ENCODE data around the gene USP12. TPM values are rescaled to one million over a fixed set of nuclear protein-coding genes. Genes with fewer than 3 reads are reported as not detected.

USP12 gene
- total RNA-seq, 4 donors from 2014 or later, result 19.2 to 33.7 (median 25.9) TPM

DNA sequence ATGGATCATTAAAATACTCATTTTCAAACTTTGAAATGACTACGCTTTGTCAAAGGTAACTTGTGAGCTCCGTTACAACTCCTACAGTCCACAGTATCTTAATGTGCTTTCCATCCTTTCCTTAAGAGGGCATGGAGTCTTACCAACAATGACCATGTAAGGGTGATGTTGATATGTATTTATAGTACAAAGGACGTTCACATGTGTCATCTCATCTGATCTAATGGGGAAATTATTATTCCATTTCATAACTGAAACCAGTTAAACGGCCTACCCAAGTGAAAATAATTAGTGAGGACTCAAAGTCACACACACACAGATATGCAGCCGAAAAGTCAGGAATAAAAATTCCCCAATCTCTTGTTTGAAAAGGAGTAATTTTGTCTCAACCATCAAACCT, 9.6 kb downstream of the USP12 start:
- peaks cover 0 to 8% of the 10 kb centered on the region in 2 donors for H3K4me1 ChIP-seq
- no peak overlapping the region for H3K27ac ChIP-seq
- DNase-seq, result no peak
- no peaks in the 10 kb centered on the region for H3K9me3 ChIP-seq
- TF ChIP-seq, protein P1, sequence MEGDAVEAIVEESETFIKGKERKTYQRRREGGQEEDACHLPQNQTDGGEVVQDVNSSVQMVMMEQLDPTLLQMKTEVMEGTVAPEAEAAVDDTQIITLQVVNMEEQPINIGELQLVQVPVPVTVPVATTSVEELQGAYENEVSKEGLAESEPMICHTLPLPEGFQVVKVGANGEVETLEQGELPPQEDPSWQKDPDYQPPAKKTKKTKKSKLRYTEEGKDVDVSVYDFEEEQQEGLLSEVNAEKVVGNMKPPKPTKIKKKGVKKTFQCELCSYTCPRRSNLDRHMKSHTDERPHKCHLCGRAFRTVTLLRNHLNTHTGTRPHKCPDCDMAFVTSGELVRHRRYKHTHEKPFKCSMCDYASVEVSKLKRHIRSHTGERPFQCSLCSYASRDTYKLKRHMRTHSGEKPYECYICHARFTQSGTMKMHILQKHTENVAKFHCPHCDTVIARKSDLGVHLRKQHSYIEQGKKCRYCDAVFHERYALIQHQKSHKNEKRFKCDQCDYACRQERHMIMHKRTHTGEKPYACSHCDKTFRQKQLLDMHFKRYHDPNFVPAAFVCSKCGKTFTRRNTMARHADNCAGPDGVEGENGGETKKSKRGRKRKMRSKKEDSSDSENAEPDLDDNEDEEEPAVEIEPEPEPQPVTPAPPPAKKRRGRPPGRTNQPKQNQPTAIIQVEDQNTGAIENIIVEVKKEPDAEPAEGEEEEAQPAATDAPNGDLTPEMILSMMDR (IDR thresholded peaks at IDR 0.05), result no peak
- no peak for TF ChIP-seq POLR2A (IDR thresholded peaks at IDR 0.05)
- no peak overlapping the region for H3K4me3 ChIP-seq (replicated peaks in 1 of 3)
- WGBS, 2 donors, result 76 to 86% methylated on average over 5 of the region's 5 CpGs
- H3K36me3 ChIP-seq, result no peaks in the 10 kb centered on the region
- no peaks in the 10 kb centered on the region for H3K27me3 ChIP-seq
- intact Hi-C loops (cut with DNase I), result no loop called here

DNA sequence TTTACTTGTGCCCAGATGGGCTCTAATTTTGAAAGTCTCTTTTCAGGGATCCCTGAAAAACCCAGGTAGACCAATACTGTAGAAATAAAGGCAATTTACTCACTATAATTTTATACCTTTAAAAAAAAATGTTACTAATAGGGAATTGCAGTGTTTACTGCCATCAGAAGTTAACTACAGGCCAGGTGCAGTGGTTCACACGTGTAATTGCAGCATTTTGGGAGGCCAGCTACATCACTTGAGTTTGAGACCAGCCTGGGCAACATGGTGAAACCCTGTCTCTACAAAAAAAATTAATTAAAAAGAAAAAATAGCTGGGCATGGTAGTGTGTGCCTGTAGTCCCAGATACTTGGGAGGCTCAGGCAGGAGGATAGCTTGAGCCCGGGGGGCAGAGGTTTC, 10.2 kb downstream of the USP12 start:
- no peak for DNase-seq
- no peak for TF ChIP-seq POLR2A (IDR thresholded peaks at IDR 0.05)
- TF ChIP-seq, protein P1 (IDR thresholded peaks at IDR 0.05), result no peak
- intact Hi-C loops (cut with DNase I), result no loop called here
- Histone ChIP-seq H3K4me3 (replicated peaks in 1 of 3) (no peak overlapping the region), H3K27me3 (no peaks in the 10 kb centered on the region), H3K36me3 (no peaks in the 10 kb centered on the region), H3K4me1 (peaks cover 0 to 8% of the 10 kb centered on the region in 2 donors), H3K9me3 (no peaks in the 10 kb centered on the region), H3K27ac (no peak overlapping the region)
- WGBS, 2 donors, result 87 to 91% methylated on average over 2 of the region's 2 CpGs

DNA sequence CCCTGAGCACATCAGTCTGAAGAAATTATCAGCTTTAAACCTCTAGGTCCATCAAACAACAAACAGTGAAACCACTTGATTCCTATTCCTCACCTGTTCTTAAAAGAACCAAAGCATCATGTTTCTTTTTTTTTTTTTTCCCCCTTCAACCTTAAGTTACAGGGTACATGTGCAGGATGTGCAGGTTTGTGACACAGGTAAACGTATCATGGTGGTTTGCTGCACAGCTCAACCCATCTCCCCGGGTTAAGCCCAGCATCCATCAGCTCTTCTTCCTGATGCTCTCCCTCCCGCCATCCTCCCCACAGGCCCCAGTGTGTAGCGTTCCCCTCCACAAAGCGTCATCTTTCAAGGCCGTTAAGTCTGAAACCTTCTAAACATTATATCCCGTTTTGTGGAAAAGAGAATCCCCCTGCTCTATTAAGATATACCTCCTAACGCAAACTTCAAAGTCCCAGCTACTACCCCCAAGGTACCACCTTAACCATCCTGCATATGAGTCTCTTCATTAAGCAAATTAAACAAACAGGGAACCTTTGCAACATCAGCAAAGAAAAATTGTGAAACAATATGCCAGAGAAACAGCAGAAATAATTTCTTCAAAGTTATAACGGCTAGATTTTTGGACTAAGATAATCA, 10.8 kb downstream of the USP12 start:
- Histone ChIP-seq H3K4me1 (peaks cover 0 to 8% of the 10 kb centered on the region in 2 donors), H3K36me3 (no peaks in the 10 kb centered on the region), H3K9me3 (no peaks in the 10 kb centered on the region), H3K27me3 (no peaks in the 10 kb centered on the region), H3K4me3 (replicated peaks in 1 of 3) (no peak overlapping the region), H3K27ac (no peak overlapping the region)
- TF ChIP-seq, protein P1 (IDR thresholded peaks at IDR 0.05), result no peak
- TF ChIP-seq POLR2A (IDR thresholded peaks at IDR 0.05), result no peak
- no peak for DNase-seq
- intact Hi-C loops (cut with DNase I), result no loop called here
- 94% methylated on average over 9 of the region's 9 CpGs for WGBS, 2 donors

DNA sequence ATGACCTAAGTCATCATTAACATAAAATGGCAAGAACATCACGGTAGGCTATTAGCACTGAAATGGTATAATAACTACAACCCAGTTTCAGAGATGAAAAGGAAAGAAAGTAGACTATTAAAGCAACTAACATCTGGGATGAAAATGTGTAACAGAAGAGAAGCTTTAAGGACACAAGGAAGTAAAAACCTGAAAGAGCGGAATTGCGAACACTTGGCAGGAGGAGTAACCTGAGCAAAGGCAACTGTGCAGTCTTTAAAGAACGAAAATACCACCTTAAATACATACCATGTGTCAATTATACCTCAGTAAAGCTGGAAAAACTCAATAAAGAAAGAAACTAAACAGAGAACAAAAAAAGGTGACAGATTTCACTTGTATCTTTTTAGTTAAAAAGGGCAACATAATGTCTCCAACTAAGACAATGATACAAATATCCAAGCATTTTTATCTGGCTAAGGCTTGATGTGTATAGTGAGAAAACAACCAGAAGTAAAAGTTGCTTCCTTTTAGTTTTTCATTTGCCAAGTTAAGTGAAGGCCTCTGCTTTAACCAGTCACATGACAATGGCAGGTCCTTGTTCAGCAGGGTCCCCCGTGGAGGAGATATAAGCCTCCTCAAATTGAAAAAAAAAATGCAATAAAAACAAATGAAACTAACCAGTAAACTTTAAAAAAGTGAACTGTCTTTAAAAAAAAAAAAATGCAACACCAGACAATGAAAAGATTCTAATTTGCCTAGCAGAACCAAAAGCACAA, 11.6 kb downstream of the USP12 start:
- TF ChIP-seq, protein P1 (IDR thresholded peaks at IDR 0.05), result no peak
- no peak for TF ChIP-seq POLR2A (IDR thresholded peaks at IDR 0.05)
- intact Hi-C loops (cut with DNase I), result no loop called here
- Histone ChIP-seq H3K4me1 (peaks cover 0 to 8% of the 10 kb centered on the region in 2 donors), H3K27me3 (no peaks in the 10 kb centered on the region), H3K36me3 (no peaks in the 10 kb centered on the region), H3K27ac (no peak overlapping the region), H3K9me3 (no peaks in the 10 kb centered on the region), H3K4me3 (replicated peaks in 1 of 3) (no peak overlapping the region)
- DNase-seq, result no peak
- 78 to 81% methylated on average over 5 of the region's 5 CpGs for WGBS, 2 donors

DNA sequence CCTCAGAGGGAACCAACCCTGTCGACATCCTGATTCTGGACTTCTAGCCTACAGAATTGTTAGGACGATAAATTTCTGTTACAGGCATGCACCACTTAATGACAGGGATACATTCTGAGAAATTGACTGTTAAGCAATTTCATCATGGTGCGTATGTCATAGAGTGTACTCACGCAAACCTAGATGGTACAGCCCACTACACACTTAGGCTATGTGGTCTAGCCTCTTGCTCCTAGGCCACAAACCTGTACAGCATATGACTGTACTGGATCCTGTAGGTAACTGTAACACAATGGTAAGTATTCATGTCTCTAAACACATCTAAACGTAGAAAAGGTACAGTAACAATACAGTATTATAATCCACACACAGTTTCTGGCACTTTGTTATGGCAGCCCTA, 13.3 kb downstream of the USP12 start:
- Histone ChIP-seq H3K4me3 (replicated peaks in 1 of 3) (no peak overlapping the region), H3K27ac (no peak overlapping the region), H3K27me3 (no peaks in the 10 kb centered on the region), H3K36me3 (no peaks in the 10 kb centered on the region), H3K9me3 (no peaks in the 10 kb centered on the region), H3K4me1 (peaks cover 0 to 8% of the 10 kb centered on the region in 2 donors)
- WGBS, 2 donors, result 96 to 97% methylated on average over 5 of the region's 5 CpGs
- TF ChIP-seq POLR2A (IDR thresholded peaks at IDR 0.05), result no peak
- TF ChIP-seq, protein P1 (IDR thresholded peaks at IDR 0.05), result no peak
- intact Hi-C loops (cut with DNase I), result no loop called here
- no peak for DNase-seq

All from thyroid gland (tissue), 4 donors.